Measurements from ENCODE around the gene ADAMTS3.

The ADAMTS3 gene

DNA sequence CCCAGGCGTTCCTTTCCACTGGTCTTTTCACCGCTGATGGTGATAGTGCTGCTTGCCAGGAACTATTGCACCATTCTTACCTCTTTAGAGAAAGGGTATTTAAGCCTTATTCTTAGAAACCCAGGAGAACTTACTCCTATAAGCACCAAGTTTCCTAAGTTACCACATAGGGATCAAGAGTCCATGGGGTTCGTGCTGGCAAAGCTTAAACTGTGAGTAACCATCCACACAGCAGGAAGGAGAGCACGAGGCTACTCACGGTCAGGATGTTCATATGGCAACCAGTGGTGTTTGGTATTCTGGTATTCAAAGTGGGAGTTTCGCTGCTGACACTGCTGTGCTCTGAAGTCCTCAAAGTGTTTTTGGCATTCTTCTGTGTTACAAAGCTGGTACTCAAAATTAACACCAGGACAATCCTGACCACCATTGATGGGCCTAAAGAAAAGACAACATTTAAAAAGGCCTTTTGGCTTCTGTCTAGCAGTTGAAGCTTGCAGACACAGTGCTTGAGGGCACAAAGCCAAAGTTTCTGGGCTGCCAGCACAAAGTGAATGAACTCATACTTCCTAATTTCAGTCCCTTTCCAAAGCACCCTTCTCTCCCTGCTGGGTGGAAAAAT, 256.9 kb downstream of the ADAMTS3 start:
- Histone ChIP-seq H3K27ac (ENCODE audit: low read length) (peak overlapping the region; percentile 37), H3K9me3 (ENCODE audit: control insufficient read depth in 1 of 2, low read length in 2 of 2) (no peaks in the 10 kb centered on the region), H3K27me3 (ENCODE audit: low read depth, low read length) (no peaks in the 10 kb centered on the region), H3K36me3 (ENCODE audit: control insufficient read depth in 1 of 2, insufficient read depth in 2 of 2, low read length in 2 of 2) (no peaks in the 10 kb centered on the region), H3K4me1 (ENCODE audit: control insufficient read depth in 1 of 2, insufficient read depth in 2 of 2, low read length in 2 of 2) (peaks cover 13 to 26% of the 10 kb centered on the region in 2 donors), H3K4me3 (ENCODE audit: low read depth in 1 of 2, low read length in 2 of 2) (no peak overlapping the region)

DNA sequence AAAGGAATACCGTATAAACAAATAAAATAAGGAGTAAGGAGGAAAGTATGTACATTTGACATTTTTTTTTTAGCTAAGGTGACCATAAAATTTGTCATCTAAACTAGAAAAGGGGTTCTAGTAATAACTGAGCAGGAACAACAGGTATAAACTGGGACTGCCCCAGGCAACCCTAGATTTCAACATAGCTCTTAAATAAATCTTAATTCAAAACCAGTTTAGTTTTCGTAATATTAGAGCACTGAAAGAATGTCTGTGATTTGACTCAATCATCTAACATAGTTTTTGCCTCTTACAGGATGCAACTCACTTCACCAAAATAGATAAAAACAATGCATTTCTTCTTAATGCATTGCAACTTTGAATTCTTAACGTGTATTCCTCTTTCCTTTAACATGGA, 257.7 kb downstream of the ADAMTS3 start:
- no peaks in the 10 kb centered on the region for H3K9me3 ChIP-seq (ENCODE audit: control insufficient read depth in 1 of 2, low read length in 2 of 2)
- no peaks in the 10 kb centered on the region for H3K27me3 ChIP-seq (ENCODE audit: low read depth, low read length)
- no peak overlapping the region for H3K27ac ChIP-seq (ENCODE audit: low read length)
- peaks cover 13 to 26% of the 10 kb centered on the region in 2 donors for H3K4me1 ChIP-seq (ENCODE audit: control insufficient read depth in 1 of 2, insufficient read depth in 2 of 2, low read length in 2 of 2)
- no peak overlapping the region for H3K4me3 ChIP-seq (ENCODE audit: low read depth in 1 of 2, low read length in 2 of 2)
- no peaks in the 10 kb centered on the region for H3K36me3 ChIP-seq (ENCODE audit: control insufficient read depth in 1 of 2, insufficient read depth in 2 of 2, low read length in 2 of 2)

DNA sequence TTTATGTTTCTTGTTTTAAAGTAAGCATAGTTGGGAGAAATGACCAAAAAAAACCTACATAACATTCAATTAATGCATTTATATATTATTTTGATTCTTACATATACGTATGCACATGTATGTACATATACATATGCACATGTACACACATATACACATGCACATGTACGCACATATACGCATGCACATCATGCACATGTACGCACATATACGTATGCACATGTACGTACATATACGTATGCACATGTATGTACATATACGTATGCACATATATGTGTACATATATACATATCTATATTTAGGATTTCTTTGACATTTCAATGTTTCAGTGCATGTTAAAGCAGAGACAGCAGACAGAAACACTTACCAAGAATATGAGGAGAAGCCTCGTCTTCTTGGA, 263.4 kb downstream of the ADAMTS3 start:
- no peak overlapping the region for H3K4me3 ChIP-seq (ENCODE audit: low read depth in 1 of 2, low read length in 2 of 2)
- no peaks in the 10 kb centered on the region for H3K4me1 ChIP-seq (ENCODE audit: control insufficient read depth in 1 of 2, insufficient read depth in 2 of 2, low read length in 2 of 2)
- no peaks in the 10 kb centered on the region for H3K36me3 ChIP-seq (ENCODE audit: control insufficient read depth in 1 of 2, insufficient read depth in 2 of 2, low read length in 2 of 2)
- H3K9me3 ChIP-seq (ENCODE audit: control insufficient read depth in 1 of 2, low read length in 2 of 2): no peaks in the 10 kb centered on the region
- H3K27ac ChIP-seq (ENCODE audit: low read length): no peak overlapping the region
- H3K27me3 ChIP-seq (ENCODE audit: low read depth, low read length): no peaks in the 10 kb centered on the region

DNA sequence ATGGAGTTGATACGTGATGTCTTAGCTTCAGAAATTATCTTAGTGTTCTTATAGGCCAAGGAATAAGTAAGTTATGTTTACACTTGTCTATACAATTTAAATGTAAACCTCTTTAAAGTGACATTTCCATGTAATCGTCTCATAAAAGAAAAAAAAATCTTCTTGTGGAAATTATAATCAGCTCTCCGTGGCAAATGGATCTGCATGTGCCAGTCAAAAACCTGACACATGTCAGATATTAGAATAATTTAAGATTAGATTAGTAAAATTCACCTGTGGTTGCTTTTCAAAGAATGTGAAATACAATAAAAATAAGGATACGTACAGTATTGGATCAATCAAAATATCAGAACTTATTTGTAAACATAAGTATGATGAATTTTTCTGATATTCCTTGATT, 263.9 kb downstream of the ADAMTS3 start:
- no peaks in the 10 kb centered on the region for H3K9me3 ChIP-seq (ENCODE audit: control insufficient read depth in 1 of 2, low read length in 2 of 2)
- no peaks in the 10 kb centered on the region for H3K4me1 ChIP-seq (ENCODE audit: control insufficient read depth in 1 of 2, insufficient read depth in 2 of 2, low read length in 2 of 2)
- H3K36me3 ChIP-seq (ENCODE audit: control insufficient read depth in 1 of 2, insufficient read depth in 2 of 2, low read length in 2 of 2): no peaks in the 10 kb centered on the region
- H3K27me3 ChIP-seq (ENCODE audit: low read depth, low read length): no peaks in the 10 kb centered on the region
- H3K27ac ChIP-seq (ENCODE audit: low read length): no peak overlapping the region
- H3K4me3 ChIP-seq (ENCODE audit: low read depth in 1 of 2, low read length in 2 of 2): no peak overlapping the region

DNA sequence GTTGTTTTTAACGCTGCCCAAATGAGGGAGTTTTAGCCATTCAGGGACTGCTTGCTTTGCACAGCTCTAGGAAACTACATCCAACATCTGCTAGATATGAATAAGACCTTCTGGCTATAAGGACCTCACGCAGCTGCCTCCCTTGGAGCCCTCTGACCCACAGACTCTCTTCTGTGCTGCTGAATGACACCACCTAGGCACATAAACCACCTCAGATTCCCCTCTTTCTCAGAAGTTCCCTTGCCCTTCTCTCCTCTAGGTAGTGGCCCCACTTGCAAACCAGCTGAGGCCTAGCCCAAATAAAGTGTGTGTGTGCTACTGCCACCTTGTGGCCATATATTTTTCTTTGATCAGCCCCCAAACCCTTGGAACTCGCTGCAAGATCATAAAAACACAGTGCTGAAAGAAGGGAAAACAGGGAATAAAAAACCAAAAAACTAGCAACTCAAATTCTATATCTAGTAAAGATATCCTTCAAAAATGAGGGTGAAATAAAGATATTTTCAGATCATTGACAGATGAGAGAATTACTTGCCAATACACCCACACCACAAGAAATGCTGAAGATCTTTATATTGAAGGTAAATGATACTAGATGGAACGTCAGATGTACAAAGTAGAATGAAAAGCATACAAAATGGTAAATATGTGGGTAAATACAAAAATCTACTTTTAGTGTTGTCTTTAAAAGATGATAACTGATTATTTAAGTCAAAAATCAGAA, 265.9 kb downstream of the ADAMTS3 start:
- Histone ChIP-seq H3K9me3 (ENCODE audit: control insufficient read depth in 1 of 2, low read length in 2 of 2) (no peaks in the 10 kb centered on the region), H3K4me1 (ENCODE audit: control insufficient read depth in 1 of 2, insufficient read depth in 2 of 2, low read length in 2 of 2) (no peaks in the 10 kb centered on the region), H3K4me3 (ENCODE audit: low read depth in 1 of 2, low read length in 2 of 2) (no peak overlapping the region), H3K27ac (ENCODE audit: low read length) (no peak overlapping the region), H3K27me3 (ENCODE audit: low read depth, low read length) (no peaks in the 10 kb centered on the region), H3K36me3 (ENCODE audit: control insufficient read depth in 1 of 2, insufficient read depth in 2 of 2, low read length in 2 of 2) (no peaks in the 10 kb centered on the region)

DNA sequence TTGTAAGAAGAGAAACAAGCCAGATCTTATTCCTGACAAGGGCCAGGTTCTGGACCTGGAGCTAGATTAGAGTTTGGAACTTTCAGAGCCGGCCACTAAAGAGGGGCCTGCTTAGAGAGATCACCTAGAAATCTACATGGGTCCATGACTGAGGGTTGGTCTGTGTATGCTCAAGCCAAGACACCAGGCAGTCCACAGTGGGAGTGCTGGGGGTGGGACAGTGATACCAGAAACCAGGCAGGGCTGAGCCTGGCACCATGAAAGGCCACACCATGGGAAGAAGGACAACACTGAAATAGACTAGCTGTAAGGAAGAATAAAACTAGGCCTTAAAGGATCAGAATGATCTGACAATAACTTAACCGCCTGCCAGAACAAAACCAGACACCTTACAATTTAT, 267.3 kb downstream of the ADAMTS3 start:
- Histone ChIP-seq H3K9me3 (ENCODE audit: control insufficient read depth in 1 of 2, low read length in 2 of 2) (no peaks in the 10 kb centered on the region), H3K4me1 (ENCODE audit: control insufficient read depth in 1 of 2, insufficient read depth in 2 of 2, low read length in 2 of 2) (no peaks in the 10 kb centered on the region), H3K27me3 (ENCODE audit: low read depth, low read length) (no peaks in the 10 kb centered on the region), H3K4me3 (ENCODE audit: low read depth in 1 of 2, low read length in 2 of 2) (no peak overlapping the region), H3K27ac (ENCODE audit: low read length) (no peak overlapping the region), H3K36me3 (ENCODE audit: control insufficient read depth in 1 of 2, insufficient read depth in 2 of 2, low read length in 2 of 2) (no peaks in the 10 kb centered on the region)

DNA sequence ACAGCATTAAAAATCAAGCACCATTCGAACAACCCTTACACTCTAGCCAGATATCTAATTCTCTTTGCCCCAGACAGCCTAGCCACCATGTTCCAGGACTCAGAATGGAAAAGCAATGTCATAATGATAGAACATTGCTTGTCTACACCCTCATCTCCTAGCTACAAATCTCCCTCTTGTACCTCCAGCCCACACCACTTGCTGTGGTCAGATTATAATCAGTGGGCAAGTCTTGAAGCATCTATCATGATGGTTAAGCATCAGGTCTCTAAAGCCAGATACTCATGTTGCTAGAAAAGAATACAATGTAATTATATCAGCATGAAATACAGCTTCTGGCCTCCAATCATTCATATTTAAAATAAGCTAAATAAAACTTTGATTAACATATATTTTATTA, 268.9 kb downstream of the ADAMTS3 start:
- Histone ChIP-seq H3K27ac (ENCODE audit: low read length) (no peak overlapping the region), H3K4me3 (ENCODE audit: low read depth in 1 of 2, low read length in 2 of 2) (no peak overlapping the region), H3K36me3 (ENCODE audit: control insufficient read depth in 1 of 2, insufficient read depth in 2 of 2, low read length in 2 of 2) (no peaks in the 10 kb centered on the region), H3K9me3 (ENCODE audit: control insufficient read depth in 1 of 2, low read length in 2 of 2) (no peaks in the 10 kb centered on the region), H3K4me1 (ENCODE audit: control insufficient read depth in 1 of 2, insufficient read depth in 2 of 2, low read length in 2 of 2) (no peaks in the 10 kb centered on the region), H3K27me3 (ENCODE audit: low read depth, low read length) (no peaks in the 10 kb centered on the region)

DNA sequence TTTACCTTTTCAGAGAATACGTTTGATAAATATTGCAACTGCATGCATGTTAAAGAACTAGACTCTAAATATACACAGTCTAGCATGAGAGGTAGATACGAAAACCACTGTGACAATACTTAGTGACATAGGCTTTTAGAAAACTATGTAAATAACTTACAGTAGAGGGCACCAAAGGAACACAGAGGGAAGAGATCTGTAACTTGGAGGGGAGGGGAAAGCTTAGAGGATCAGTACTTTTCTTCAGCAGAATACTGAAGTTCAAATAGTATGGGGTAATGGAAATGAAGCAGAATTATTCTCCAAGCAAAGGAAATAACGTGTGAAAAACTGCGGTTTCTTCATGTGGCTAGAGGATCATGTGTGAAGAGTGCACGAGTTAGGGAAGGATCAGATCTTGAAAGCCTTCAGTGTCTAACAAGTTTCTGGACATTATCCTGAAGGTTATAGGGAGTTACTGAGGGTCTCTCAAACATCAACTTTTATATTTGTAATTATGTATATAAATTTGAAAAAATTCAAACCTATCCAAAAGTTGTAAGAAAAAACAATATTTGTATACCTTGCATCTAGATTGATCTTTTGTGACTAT, 273.0 kb downstream of the ADAMTS3 start:
- no peak overlapping the region for H3K4me3 ChIP-seq (ENCODE audit: low read depth in 1 of 2, low read length in 2 of 2)
- no peaks in the 10 kb centered on the region for H3K36me3 ChIP-seq (ENCODE audit: control insufficient read depth in 1 of 2, insufficient read depth in 2 of 2, low read length in 2 of 2)
- H3K27ac ChIP-seq (ENCODE audit: low read length): no peak overlapping the region
- H3K9me3 ChIP-seq (ENCODE audit: control insufficient read depth in 1 of 2, low read length in 2 of 2): no peaks in the 10 kb centered on the region
- H3K27me3 ChIP-seq (ENCODE audit: low read depth, low read length): no peaks in the 10 kb centered on the region
- H3K4me1 ChIP-seq (ENCODE audit: control insufficient read depth in 1 of 2, insufficient read depth in 2 of 2, low read length in 2 of 2): no peaks in the 10 kb centered on the region

DNA sequence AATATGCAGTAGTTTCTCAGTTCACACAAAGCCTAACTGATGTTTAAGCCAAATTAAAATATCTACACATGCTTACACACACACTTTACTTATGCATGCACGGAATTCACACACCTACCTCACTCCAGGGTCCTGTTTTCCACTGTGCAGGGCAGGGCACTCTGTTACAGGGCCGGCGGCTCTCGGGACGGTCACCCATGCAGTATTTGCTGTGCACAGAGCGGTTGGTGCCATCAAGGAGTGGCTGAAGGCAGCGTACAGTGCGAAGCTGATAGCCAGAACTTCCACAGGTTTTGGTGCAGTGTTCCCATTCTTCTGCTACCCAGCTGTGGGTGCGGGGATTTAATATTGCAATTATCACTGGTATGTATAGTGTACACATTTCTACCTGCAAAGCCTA, 278.3 kb downstream of the ADAMTS3 start:
- Histone ChIP-seq H3K36me3 (ENCODE audit: control insufficient read depth in 1 of 2, insufficient read depth in 2 of 2, low read length in 2 of 2) (no peaks in the 10 kb centered on the region), H3K4me1 (ENCODE audit: control insufficient read depth in 1 of 2, insufficient read depth in 2 of 2, low read length in 2 of 2) (no peaks in the 10 kb centered on the region), H3K27ac (ENCODE audit: low read length) (no peak overlapping the region), H3K9me3 (ENCODE audit: control insufficient read depth in 1 of 2, low read length in 2 of 2) (no peaks in the 10 kb centered on the region), H3K4me3 (ENCODE audit: low read depth in 1 of 2, low read length in 2 of 2) (no peak overlapping the region), H3K27me3 (ENCODE audit: low read depth, low read length) (no peaks in the 10 kb centered on the region)

DNA sequence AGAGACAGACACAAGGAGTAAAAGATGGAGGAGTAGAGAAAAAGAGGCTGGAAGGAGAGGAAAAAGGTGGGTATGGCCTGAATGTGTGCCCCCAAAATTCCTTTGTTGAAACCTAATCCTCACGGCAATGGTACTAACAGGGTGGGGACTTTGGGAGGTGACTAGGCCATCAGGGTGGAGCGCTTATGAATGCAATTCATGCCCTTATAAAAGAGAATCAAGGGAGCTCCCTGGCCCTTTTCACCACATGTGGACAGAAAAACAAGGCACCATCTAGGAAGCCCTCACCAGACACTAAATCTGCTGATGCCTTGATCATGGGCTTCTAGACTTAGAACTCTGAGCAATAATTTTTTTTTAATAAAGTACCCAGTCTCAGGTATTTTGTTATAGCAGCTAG, 282.1 kb downstream of the ADAMTS3 start:
- H3K4me3 ChIP-seq (ENCODE audit: low read depth in 1 of 2, low read length in 2 of 2): no peak overlapping the region
- H3K4me1 ChIP-seq (ENCODE audit: control insufficient read depth in 1 of 2, insufficient read depth in 2 of 2, low read length in 2 of 2): no peaks in the 10 kb centered on the region
- H3K27ac ChIP-seq (ENCODE audit: low read length): no peak overlapping the region
- H3K27me3 ChIP-seq (ENCODE audit: low read depth, low read length): no peaks in the 10 kb centered on the region
- no peaks in the 10 kb centered on the region for H3K36me3 ChIP-seq (ENCODE audit: control insufficient read depth in 1 of 2, insufficient read depth in 2 of 2, low read length in 2 of 2)
- H3K9me3 ChIP-seq (ENCODE audit: control insufficient read depth in 1 of 2, low read length in 2 of 2): no peaks in the 10 kb centered on the region

DNA sequence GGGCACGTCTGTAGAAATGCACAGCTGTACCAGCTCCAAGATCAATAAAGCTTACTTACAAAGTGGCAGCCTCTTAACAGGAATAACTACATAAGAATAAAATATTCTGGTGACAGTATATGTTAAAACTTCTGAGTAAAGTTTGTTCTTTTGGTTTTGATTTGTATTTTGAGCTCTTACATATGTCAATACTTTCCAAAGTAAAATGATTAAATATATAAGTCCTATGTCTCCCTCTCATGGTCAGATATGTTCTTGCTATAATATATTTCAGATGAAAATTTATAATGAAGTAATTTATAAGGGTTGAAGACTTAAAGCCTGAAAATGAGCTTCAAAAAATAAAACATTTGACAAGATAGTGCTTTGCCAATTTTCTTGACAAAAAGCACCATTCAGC, 282.8 kb downstream of the ADAMTS3 start:
- H3K9me3 ChIP-seq (ENCODE audit: control insufficient read depth in 1 of 2, low read length in 2 of 2): no peaks in the 10 kb centered on the region
- no peaks in the 10 kb centered on the region for H3K4me1 ChIP-seq (ENCODE audit: control insufficient read depth in 1 of 2, insufficient read depth in 2 of 2, low read length in 2 of 2)
- no peak overlapping the region for H3K27ac ChIP-seq (ENCODE audit: low read length)
- no peak overlapping the region for H3K4me3 ChIP-seq (ENCODE audit: low read depth in 1 of 2, low read length in 2 of 2)
- no peaks in the 10 kb centered on the region for H3K36me3 ChIP-seq (ENCODE audit: control insufficient read depth in 1 of 2, insufficient read depth in 2 of 2, low read length in 2 of 2)
- no peaks in the 10 kb centered on the region for H3K27me3 ChIP-seq (ENCODE audit: low read depth, low read length)
